ENCODE measurements around the gene CEBPA. TPM values are rescaled to one million over a fixed set of nuclear protein-coding genes. Genes with fewer than 3 reads are reported as not detected.

The CEBPA gene
- total RNA-seq, 3 donors from 2014 or later, result 1.0 to 1.5 (median 1.5) TPM

GRCh38 chr19:33279430-33280350 is 22.6 kb downstream of the CEBPA start:
- ATAC-seq (peak; percentile 7 to 8), DNase-seq (no peak)
- H3K4me3 Mint-ChIP-seq, result no peak overlapping the region
- no peaks in the 10 kb centered on the region for H3K9me3 Mint-ChIP-seq
- H3K4me1 Mint-ChIP-seq (ENCODE audit: low read depth), result peaks cover 12% of the 10 kb centered on the region
- no peaks in the 10 kb centered on the region for H3K27me3 Mint-ChIP-seq (ENCODE audit: low read depth)
- H3K36me3 Mint-ChIP-seq (ENCODE audit: insufficient read depth), result no peaks in the 10 kb centered on the region

- DNase-seq (no peak), ATAC-seq (no peak)
- peaks cover 17% of the 10 kb centered on the region for H3K4me1 Mint-ChIP-seq (ENCODE audit: low read depth)
- H3K36me3 Mint-ChIP-seq (ENCODE audit: insufficient read depth), result no peaks in the 10 kb centered on the region
- no peak overlapping the region for H3K4me3 Mint-ChIP-seq
- no peaks in the 10 kb centered on the region for H3K27me3 Mint-ChIP-seq (ENCODE audit: low read depth)
- H3K9me3 Mint-ChIP-seq, result no peaks in the 10 kb centered on the region
These were observed 23.7 kb downstream of the CEBPA start for GRCh38 chr19:33278403-33279269.

- ATAC-seq (no peak), DNase-seq (no peak)
- H3K4me1 Mint-ChIP-seq (ENCODE audit: low read depth), result peaks cover 19% of the 10 kb centered on the region
- no peak overlapping the region for H3K4me3 Mint-ChIP-seq
- H3K9me3 Mint-ChIP-seq, result no peaks in the 10 kb centered on the region
- no peaks in the 10 kb centered on the region for H3K36me3 Mint-ChIP-seq (ENCODE audit: insufficient read depth)
- no peaks in the 10 kb centered on the region for H3K27me3 Mint-ChIP-seq (ENCODE audit: low read depth)
These were observed 24.3 kb downstream of the CEBPA start for GRCh38 chr19:33278023-33278402.

GRCh38 chr19:33277434-33277833 is 24.9 kb downstream of the CEBPA start:
- no peak overlapping the region for H3K4me3 Mint-ChIP-seq
- no peaks in the 10 kb centered on the region for H3K36me3 Mint-ChIP-seq (ENCODE audit: insufficient read depth)
- ATAC-seq (no peak), DNase-seq (no peak)
- no peaks in the 10 kb centered on the region for H3K9me3 Mint-ChIP-seq
- H3K4me1 Mint-ChIP-seq (ENCODE audit: low read depth), result peaks cover 19% of the 10 kb centered on the region
- no peaks in the 10 kb centered on the region for H3K27me3 Mint-ChIP-seq (ENCODE audit: low read depth)

GRCh38 chr19:33275933-33276619 is 26.3 kb downstream of the CEBPA start:
- H3K9me3 Mint-ChIP-seq, result no peaks in the 10 kb centered on the region
- no peak overlapping the region for H3K4me3 Mint-ChIP-seq
- H3K36me3 Mint-ChIP-seq (ENCODE audit: insufficient read depth), result no peaks in the 10 kb centered on the region
- peaks cover 19% of the 10 kb centered on the region for H3K4me1 Mint-ChIP-seq (ENCODE audit: low read depth)
- no peak for ATAC-seq
- no peak for DNase-seq
- no peaks in the 10 kb centered on the region for H3K27me3 Mint-ChIP-seq (ENCODE audit: low read depth)

GRCh38 chr19:33275559-33275932 is 26.8 kb downstream of the CEBPA start:
- no peaks in the 10 kb centered on the region for H3K9me3 Mint-ChIP-seq
- ATAC-seq, result no peak
- H3K4me1 Mint-ChIP-seq (ENCODE audit: low read depth), result peaks cover 14% of the 10 kb centered on the region
- DNase-seq, result no peak
- H3K4me3 Mint-ChIP-seq, result no peak overlapping the region
- H3K27me3 Mint-ChIP-seq (ENCODE audit: low read depth), result no peaks in the 10 kb centered on the region
- H3K36me3 Mint-ChIP-seq (ENCODE audit: insufficient read depth), result no peaks in the 10 kb centered on the region

GRCh38 chr19:33274663-33275558 is 27.4 kb downstream of the CEBPA start:
- Mint-ChIP-seq H3K4me1 (ENCODE audit: low read depth) (peaks cover 8% of the 10 kb centered on the region), H3K9me3 (no peaks in the 10 kb centered on the region), H3K4me3 (no peak overlapping the region), H3K27me3 (ENCODE audit: low read depth) (no peaks in the 10 kb centered on the region), H3K36me3 (ENCODE audit: insufficient read depth) (no peaks in the 10 kb centered on the region)
- no peak for DNase-seq
- peak in 1 of 2 donors; percentile 15 for ATAC-seq

GRCh38 chr19:33273881-33274662 is 28.3 kb downstream of the CEBPA start:
- DNase-seq, result peak; percentile 24
- Mint-ChIP-seq H3K36me3 (ENCODE audit: insufficient read depth) (no peaks in the 10 kb centered on the region), H3K4me1 (ENCODE audit: low read depth) (peaks cover 7% of the 10 kb centered on the region), H3K4me3 (no peak overlapping the region), H3K9me3 (no peaks in the 10 kb centered on the region), H3K27me3 (ENCODE audit: low read depth) (no peaks in the 10 kb centered on the region)
- peak; percentile 56 to 68 for ATAC-seq

GRCh38 chr19:33273065-33273736 is 29.1 kb downstream of the CEBPA start:
- Mint-ChIP-seq H3K27me3 (ENCODE audit: low read depth) (no peaks in the 10 kb centered on the region), H3K36me3 (ENCODE audit: insufficient read depth) (no peaks in the 10 kb centered on the region), H3K9me3 (no peaks in the 10 kb centered on the region), H3K4me3 (no peak overlapping the region), H3K4me1 (ENCODE audit: low read depth) (peaks cover 7% of the 10 kb centered on the region)
- DNase-seq (no peak), ATAC-seq (no peak)

- peaks cover 7% of the 10 kb centered on the region for H3K4me1 Mint-ChIP-seq (ENCODE audit: low read depth)
- H3K27me3 Mint-ChIP-seq (ENCODE audit: low read depth), result no peaks in the 10 kb centered on the region
- H3K4me3 Mint-ChIP-seq, result no peak overlapping the region
- H3K9me3 Mint-ChIP-seq, result no peaks in the 10 kb centered on the region
- H3K36me3 Mint-ChIP-seq (ENCODE audit: insufficient read depth), result no peaks in the 10 kb centered on the region
- ATAC-seq (no peak), DNase-seq (no peak)
These were observed 30.9 kb downstream of the CEBPA start for GRCh38 chr19:33271246-33272021.

- Mint-ChIP-seq H3K4me1 (ENCODE audit: low read depth) (peaks cover 7% of the 10 kb centered on the region), H3K27me3 (ENCODE audit: low read depth) (no peaks in the 10 kb centered on the region), H3K9me3 (no peaks in the 10 kb centered on the region)
These were observed 31.6 kb downstream of the CEBPA start for GRCh38 chr19:33270769-33271168.

GRCh38 chr19:33269016-33269415 is 33.3 kb downstream of the CEBPA start:
- Mint-ChIP-seq H3K4me3 (no peak overlapping the region), H3K27me3 (ENCODE audit: low read depth) (peaks cover 2% of the 10 kb centered on the region), H3K9me3 (no peaks in the 10 kb centered on the region), H3K36me3 (ENCODE audit: insufficient read depth) (no peaks in the 10 kb centered on the region), H3K4me1 (ENCODE audit: low read depth) (peaks cover 3% of the 10 kb centered on the region)
- no peak for DNase-seq
- ATAC-seq, result no peak

More at GRCh38 chr19:33270769-33271168, 31.6 kb downstream of the CEBPA start:
- DNase-seq (no peak), ATAC-seq (no peak)
- no peak overlapping the region for H3K4me3 Mint-ChIP-seq
- no peaks in the 10 kb centered on the region for H3K36me3 Mint-ChIP-seq (ENCODE audit: insufficient read depth)
